Endodermal cell (in vitro differentiated cells): ENCODE data around the gene WRAP73. TPM values are rescaled to one million over a fixed set of nuclear protein-coding genes. Genes with fewer than 3 reads are reported as not detected.

Experiments
- DNase-seq: peaks from one replicate; pipeline ENCODE4 v3.0.0-alpha.2; 2017
- H3K27ac ChIP-seq: 2 replicates; pipeline ENCODE4 v1.5.1; 2013; ENCODE audit warnings: mild to moderate bottlenecking, low read depth, low read length, moderate library complexity
- H3K27me3 ChIP-seq: 2 replicates; pipeline ENCODE4 v1.6.1; 2013; ENCODE audit warnings: mild to moderate bottlenecking, low read length, moderate library complexity; ENCODE audit not compliant: insufficient read depth, control insufficient read depth, poor library complexity, severe bottlenecking
- H3K36me3 ChIP-seq: 2 replicates; pipeline ENCODE4 v1.7.0; 2013; ENCODE audit warnings: mild to moderate bottlenecking, low read length, moderate library complexity; ENCODE audit not compliant: control insufficient read depth, insufficient read depth
- H3K4me1 ChIP-seq: one replicate; pipeline ENCODE4 v1.7.0; 2013; ENCODE audit warnings: low read length; ENCODE audit not compliant: control insufficient read depth, insufficient read depth
- H3K4me3 ChIP-seq: 2 replicates; pipeline ENCODE4 v1.5.1; 2013; ENCODE audit warnings: mild to moderate bottlenecking, low read length, moderate library complexity
- H3K9ac ChIP-seq: 2 replicates; pipeline ENCODE4 v1.6.1; 2013; ENCODE audit warnings: mild to moderate bottlenecking, low read length, moderate library complexity; ENCODE audit not compliant: poor library complexity, severe bottlenecking; ENCODE audit errors: extremely low read depth
- H3K9me3 ChIP-seq: 2 replicates; pipeline ENCODE4 v1.6.1; 2013; ENCODE audit warnings: mild to moderate bottlenecking, low read length, moderate library complexity; ENCODE audit not compliant: control insufficient read depth
- H3K27ac Mint-ChIP-seq: 2 replicates; pipeline ENCODE4 v1.8.0; 2020; ENCODE audit warnings: mixed read lengths
- H3K27me3 Mint-ChIP-seq: 2 replicates; pipeline ENCODE4 v1.8.0; 2021; ENCODE audit warnings: mild to moderate bottlenecking, mixed read lengths; ENCODE audit not compliant: insufficient read depth
- H3K36me3 Mint-ChIP-seq: 2 replicates; pipeline ENCODE4 v1.8.0; 2020; ENCODE audit warnings: low read depth, mixed read lengths
- H3K4me1 Mint-ChIP-seq: 2 replicates; pipeline ENCODE4 v1.8.0; 2020; ENCODE audit warnings: mixed read lengths
- H3K4me3 Mint-ChIP-seq: 2 replicates; pipeline ENCODE4 v1.8.0; 2020; ENCODE audit warnings: mild to moderate bottlenecking, moderate library complexity, mixed read lengths
- H3K9me3 Mint-ChIP-seq: 2 replicates; pipeline ENCODE4 v1.8.0; 2020; ENCODE audit warnings: mild to moderate bottlenecking, mixed read lengths
- WGBS, 2 experiments: methylation state at CpG; one replicate each; pipeline versions ENCODE4 v1.1.5 to v1.1.7; 2013; ENCODE audit warnings: missing lambda C conversion rate in 2 of 2, mixed read lengths in 1 of 2; ENCODE audit not compliant: insufficient coverage in 1 of 2, insufficient read length in 1 of 2; 5-methylcytosine and 5-hydroxymethylcytosine counted together
- total RNA-seq, 2 donors: library from RNA; stranded (reverse); fragmentation: NEBNext Ultra II Directional in 1 of 2; extraction: Animal tissue kit (Norgen Biotek cat#: 25700) in 1 of 2; gene quantifications; 2 replicates in 1 of 2; 3 replicates in 1 of 2; pipeline ENCODE4 v1.2.1, GENCODE V29; 2021
- TF ChIP-seq, protein P1 (sequence below): fragments of 200-600 bp; sonication (generic); conservative IDR thresholded peaks from 2 replicates; pipeline ENCODE4 v1.5.0; 2021; ENCODE audit warnings: antibody characterized with exemption, mild to moderate bottlenecking

WRAP73 gene
- total RNA-seq, 2 donors from 2014 or later, result 29.8 to 32.5 TPM

DNA sequence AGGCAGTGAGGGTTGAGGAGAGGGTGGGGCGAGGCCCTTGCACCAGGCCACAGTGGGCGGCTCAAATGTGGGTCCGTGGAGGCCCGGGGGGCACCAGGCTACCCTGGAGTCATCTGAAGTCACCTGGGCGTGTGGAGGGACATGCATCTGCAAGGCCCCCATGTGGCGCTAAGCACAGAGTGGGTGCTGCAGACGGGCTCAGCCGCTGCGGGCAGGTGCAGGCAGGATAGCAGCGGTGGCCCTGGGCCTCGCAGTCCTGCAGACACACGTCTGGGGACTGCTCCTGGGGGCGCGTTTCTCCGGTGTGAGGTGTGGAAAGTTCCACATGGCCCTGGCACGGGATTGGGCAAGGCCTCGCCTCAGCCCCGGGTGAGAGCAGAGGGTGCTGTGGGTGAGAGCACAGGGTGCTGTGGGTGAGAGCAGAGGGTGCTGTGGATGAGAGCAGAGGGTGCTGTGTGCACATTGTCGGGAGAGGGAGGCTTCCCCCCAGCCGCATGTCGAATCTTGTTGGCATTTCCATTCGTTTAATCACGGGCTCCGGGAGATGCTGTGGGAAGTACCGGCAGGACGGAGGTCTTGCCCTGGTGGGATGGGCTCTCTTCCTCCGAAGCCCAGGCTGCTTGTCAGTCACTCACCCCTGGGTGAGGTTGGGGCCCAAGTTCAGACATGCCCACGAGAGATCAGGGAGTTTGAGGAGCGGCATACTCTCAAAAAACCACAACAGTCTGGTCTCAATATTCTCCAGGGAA, 48.9 kb upstream of the WRAP73 start:
- H3K4me3 Mint-ChIP-seq, result no peak overlapping the region
- Histone ChIP-seq H3K27me3 (no peaks in the 10 kb centered on the region), H3K36me3 (no peaks in the 10 kb centered on the region), H3K9me3 (no peaks in the 10 kb centered on the region), H3K9ac (no peak overlapping the region), H3K4me1 (no peaks in the 10 kb centered on the region), H3K27ac (no peak overlapping the region), H3K4me3 (no peak overlapping the region)
- H3K36me3 Mint-ChIP-seq, result no peaks in the 10 kb centered on the region
- TF ChIP-seq, protein P1, sequence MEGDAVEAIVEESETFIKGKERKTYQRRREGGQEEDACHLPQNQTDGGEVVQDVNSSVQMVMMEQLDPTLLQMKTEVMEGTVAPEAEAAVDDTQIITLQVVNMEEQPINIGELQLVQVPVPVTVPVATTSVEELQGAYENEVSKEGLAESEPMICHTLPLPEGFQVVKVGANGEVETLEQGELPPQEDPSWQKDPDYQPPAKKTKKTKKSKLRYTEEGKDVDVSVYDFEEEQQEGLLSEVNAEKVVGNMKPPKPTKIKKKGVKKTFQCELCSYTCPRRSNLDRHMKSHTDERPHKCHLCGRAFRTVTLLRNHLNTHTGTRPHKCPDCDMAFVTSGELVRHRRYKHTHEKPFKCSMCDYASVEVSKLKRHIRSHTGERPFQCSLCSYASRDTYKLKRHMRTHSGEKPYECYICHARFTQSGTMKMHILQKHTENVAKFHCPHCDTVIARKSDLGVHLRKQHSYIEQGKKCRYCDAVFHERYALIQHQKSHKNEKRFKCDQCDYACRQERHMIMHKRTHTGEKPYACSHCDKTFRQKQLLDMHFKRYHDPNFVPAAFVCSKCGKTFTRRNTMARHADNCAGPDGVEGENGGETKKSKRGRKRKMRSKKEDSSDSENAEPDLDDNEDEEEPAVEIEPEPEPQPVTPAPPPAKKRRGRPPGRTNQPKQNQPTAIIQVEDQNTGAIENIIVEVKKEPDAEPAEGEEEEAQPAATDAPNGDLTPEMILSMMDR, result no peak
- peaks cover 2% of the 10 kb centered on the region for H3K9me3 Mint-ChIP-seq
- H3K4me1 Mint-ChIP-seq, result peaks cover 2% of the 10 kb centered on the region
- DNase-seq, result no peak
- no peak overlapping the region for H3K27ac Mint-ChIP-seq
- H3K27me3 Mint-ChIP-seq, result peaks cover 30% of the 10 kb centered on the region
- WGBS, 2 experiments, result 91 to 95% methylated on average over 19 to 29 of the region's 29 CpGs

DNA sequence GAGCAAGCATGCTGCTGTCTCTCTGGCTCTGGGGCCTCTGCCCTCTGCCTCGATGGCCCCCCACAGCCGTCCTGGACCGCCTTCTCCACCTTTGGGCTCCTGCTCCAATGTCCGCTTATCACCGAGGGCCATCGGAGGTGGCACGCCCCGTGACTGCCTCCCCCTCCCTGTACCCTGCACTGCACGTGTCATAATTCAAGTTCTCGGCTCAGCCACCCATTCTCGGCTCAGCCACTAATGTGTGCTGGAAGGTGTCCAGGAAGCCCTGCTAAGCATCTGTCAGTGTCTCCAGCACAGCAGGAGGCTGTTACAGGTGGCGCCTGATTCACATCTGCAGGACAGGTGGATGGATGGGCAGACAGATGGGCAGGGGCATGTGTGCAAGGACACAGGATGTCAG, 47.9 kb upstream of the WRAP73 start:
- TF ChIP-seq, protein P1, result no peak
- Histone ChIP-seq H3K4me3 (no peak overlapping the region), H3K27ac (no peak overlapping the region), H3K4me1 (no peaks in the 10 kb centered on the region), H3K9me3 (no peaks in the 10 kb centered on the region), H3K36me3 (no peaks in the 10 kb centered on the region), H3K27me3 (no peaks in the 10 kb centered on the region), H3K9ac (no peak overlapping the region)
- Mint-ChIP-seq H3K36me3 (no peaks in the 10 kb centered on the region), H3K4me3 (no peak overlapping the region), H3K4me1 (peaks cover 2% of the 10 kb centered on the region), H3K27ac (no peak overlapping the region), H3K9me3 (peaks cover 4% of the 10 kb centered on the region), H3K27me3 (peaks cover 32% of the 10 kb centered on the region)
- no peak for DNase-seq
- WGBS, 2 experiments, result 94 to 100% methylated on average over 5 to 12 of the region's 12 CpGs

DNA sequence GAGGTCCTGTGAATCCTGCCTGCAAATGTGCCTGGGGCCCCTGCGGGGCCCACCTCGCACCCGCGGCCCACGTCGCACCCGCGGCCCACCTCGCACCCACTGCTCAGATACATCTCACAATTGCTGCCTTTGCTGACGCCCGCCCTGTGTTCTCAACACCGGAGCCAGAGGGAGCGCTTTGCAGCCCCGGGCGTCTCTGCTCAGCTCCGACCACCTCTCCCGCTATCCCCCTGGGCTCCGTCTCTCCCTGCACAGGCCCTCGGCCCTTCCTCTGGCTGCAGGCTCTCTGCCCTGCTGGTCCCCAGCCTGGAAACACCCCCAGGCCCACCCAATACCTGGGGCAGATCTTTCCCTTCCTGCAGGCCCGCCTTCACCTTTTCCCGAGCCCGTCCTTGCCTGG, 47.2 kb upstream of the WRAP73 start:
- H3K27me3 ChIP-seq, result no peaks in the 10 kb centered on the region
- H3K36me3 ChIP-seq, result no peaks in the 10 kb centered on the region
- no peaks in the 10 kb centered on the region for H3K9me3 ChIP-seq
- peaks cover 5% of the 10 kb centered on the region for H3K9me3 Mint-ChIP-seq
- TF ChIP-seq, protein P1, result no peak
- H3K9ac ChIP-seq, result no peak overlapping the region
- DNase-seq, result no peak
- H3K36me3 Mint-ChIP-seq, result no peaks in the 10 kb centered on the region
- no peak overlapping the region for H3K27ac ChIP-seq
- no peaks in the 10 kb centered on the region for H3K4me1 ChIP-seq
- 94 to 95% methylated on average over 13 to 22 of the region's 22 CpGs for WGBS, 2 experiments
- H3K4me1 Mint-ChIP-seq, result peaks cover 2% of the 10 kb centered on the region
- H3K27ac Mint-ChIP-seq, result no peak overlapping the region
- H3K4me3 Mint-ChIP-seq, result no peak overlapping the region
- no peak overlapping the region for H3K4me3 ChIP-seq
- peaks cover 33% of the 10 kb centered on the region for H3K27me3 Mint-ChIP-seq
